B cell (primary cell): Measurements from ENCODE around the gene KAZN. TPM values are rescaled to one million over a fixed set of nuclear protein-coding genes. Genes with fewer than 3 reads are reported as not detected.

Experiments used
- ATAC-seq: fragments of 200-7000 bp; cut with Tn5 transposase; one replicate; pipeline ENCODE4 v1.10.0; 2021; ENCODE audit warnings: low read depth, mild to moderate bottlenecking, moderate number of reproducible peaks, moderate library complexity
- CTCF ChIA-PET: fragments of 350-600 bp; sonication (Branson Sonifier 250); formaldehyde crosslinking; loops from one replicate; lab custom pipeline; 2021; ENCODE audit warnings: antibody characterized with exemption, inconsistent platforms; lab: Charles Lee
- POLR2A ChIA-PET: fragments of 350-600 bp; sonication (Branson Sonifier 250); formaldehyde crosslinking; loops from one replicate; lab custom pipeline; 2021; ENCODE audit warnings: antibody characterized with exemption; lab: Charles Lee
- DNase-seq: peaks from one replicate; pipeline ENCODE4 v3.0.0; 2013
- H2AFZ ChIP-seq: 2 replicates; pipeline ENCODE4 v1.6.1; 2012; ENCODE audit warnings: mild to moderate bottlenecking, low read depth, low read length; ENCODE audit not compliant: insufficient read depth, poor library complexity, severe bottlenecking
- H3K27ac ChIP-seq, 2 donors: 1 replicate in 1 of 2; 2 replicates in 1 of 2; pipeline ENCODE4 v1.5.1; 2012 to 2013; ENCODE audit warnings: low read length in 2 of 2, mild to moderate bottlenecking in 2 of 2, moderate library complexity in 1 of 2
- H3K27me3 ChIP-seq, 4 experiments: fragments of 200-600 bp in 1 of 4; sonication (generic) in 1 of 4; replicated peaks in 1 of 4; 1 replicate in 2 of 4; 2 replicates in 2 of 4; pipeline versions ENCODE4 v1.6.1 to v1.7.0; 2013 to 2016; ENCODE audit warnings: low read length in 3 of 4, mild to moderate bottlenecking in 2 of 4, mixed read lengths in 1 of 4, moderate library complexity in 1 of 4; ENCODE audit not compliant: insufficient read depth in 4 of 4, control insufficient read depth in 3 of 4; ENCODE audit errors: control extremely low read depth in 1 of 4
- H3K36me3 ChIP-seq, 2 experiments: replicated peaks in 1 of 2; 1 replicate in 1 of 2; 2 replicates in 1 of 2; pipeline versions ENCODE4 v1.6.1 to v1.7.1; 2013; ENCODE audit warnings: low read length in 1 of 2; ENCODE audit not compliant: insufficient read depth in 2 of 2, control insufficient read depth in 1 of 2; ENCODE audit errors: control extremely low read depth in 1 of 2, extremely low read depth in 1 of 2
- H3K4me1 ChIP-seq, 2 donors: fragments of 200-600 bp in 1 of 2; sonication (generic) in 1 of 2; 1 replicate in 1 of 2; 2 replicates in 1 of 2; pipeline versions ENCODE4 v1.5.1 to v1.6.1; 2013 to 2017; ENCODE audit warnings: low read length in 2 of 2; ENCODE audit not compliant: control insufficient read depth in 2 of 2, insufficient read depth in 2 of 2
- H3K4me2 ChIP-seq: replicated peaks from 2 replicates; pipeline ENCODE3; 2012; ENCODE audit warnings: mild to moderate bottlenecking, low read depth, low read length; ENCODE audit not compliant: poor library complexity, severe bottlenecking
- H3K4me3 ChIP-seq, 5 experiments: fragments of 200-600 bp in 1 of 5; sonication (generic) in 1 of 5; 1 replicate in 3 of 5; 2 replicates in 2 of 5; pipeline versions ENCODE4 v1.5.1 to v1.7.0; 2011 to 2016; ENCODE audit warnings: low read length in 4 of 5, mild to moderate bottlenecking in 4 of 5, low read depth in 2 of 5, control low read depth in 1 of 5, moderate library complexity in 1 of 5; ENCODE audit not compliant: insufficient read depth in 1 of 5; ENCODE audit errors: control extremely low read depth in 1 of 5, extremely low read depth in 1 of 5
- H3K79me2 ChIP-seq: fragments of 200-600 bp; sonication (generic); one replicate; pipeline ENCODE4 v1.6.0; 2016; ENCODE audit warnings: low read length; ENCODE audit not compliant: control insufficient read depth, insufficient read depth
- H3K9ac ChIP-seq: fragments of 200-600 bp; sonication (generic); 2 replicates; pipeline ENCODE4 v1.6.1; 2017; ENCODE audit warnings: mild to moderate bottlenecking, low read length, moderate library complexity
- H3K9me3 ChIP-seq, 3 donors: one replicate each; pipeline versions ENCODE4 v1.6.1 to v1.7.1; 2013; ENCODE audit warnings: low read length in 2 of 3; ENCODE audit not compliant: control insufficient read depth in 2 of 3, insufficient read depth in 1 of 3; ENCODE audit errors: control extremely low read depth in 1 of 3
- H4K20me1 ChIP-seq: 2 replicates; pipeline ENCODE4 v1.6.0; 2012; ENCODE audit warnings: mild to moderate bottlenecking, low read length; ENCODE audit not compliant: insufficient read depth, control insufficient read depth, poor library complexity, severe bottlenecking
- H3K27ac Mint-ChIP-seq: one replicate; pipeline ENCODE4 v1.8.0; 2021; ENCODE audit warnings: mixed read lengths
- H3K27me3 Mint-ChIP-seq: one replicate; pipeline ENCODE4 v1.8.0; 2021; ENCODE audit warnings: mixed read lengths
- H3K4me1 Mint-ChIP-seq: one replicate; pipeline ENCODE4 v1.8.0; 2021; ENCODE audit warnings: mixed read lengths
- H3K4me3 Mint-ChIP-seq: one replicate; pipeline ENCODE4 v1.8.0; 2021; ENCODE audit warnings: mixed read lengths
- H3K9me3 Mint-ChIP-seq: one replicate; pipeline ENCODE4 v1.8.0; 2022; ENCODE audit warnings: mixed read lengths; ENCODE audit not compliant: insufficient read depth
- EZH2 ChIP-seq: IDR thresholded peaks from 2 replicates; pipeline ENCODE4 v1.6.1; 2012; ENCODE audit warnings: borderline replicate concordance, low read depth, mild to moderate bottlenecking, moderate library complexity, low read length; ENCODE audit not compliant: insufficient read depth, poor library complexity, severe bottlenecking
- WGBS: methylation state at CpG from one replicate; pipeline ENCODE4 v1.1.5; 2013; ENCODE audit warnings: missing lambda C conversion rate; ENCODE audit not compliant: insufficient coverage; 5-methylcytosine and 5-hydroxymethylcytosine counted together
- intact Hi-C: fragments of 100-400 bp; cut with micrococcal nuclease; formaldehyde crosslinking; loops from one replicate; pipeline ENCODE4 v1.10.0; 2022
- polyA plus RNA-seq: library from polyadenylated mRNA; depleted of rRNA; stranded (reverse); fragments of >200 nt; gene quantifications from 2 replicates; pipeline ENCODE4 v1.2.3, GENCODE V29; 2012
- total RNA-seq, 2 donors: library from RNA; stranded (reverse); fragments of 120-200 nt in 1 of 2; gene quantifications; 1 replicate in 1 of 2; 2 replicates in 1 of 2; pipeline versions ENCODE4 v1.2.3 to v1.2.4, GENCODE V29; 2013 to 2022
- TF ChIP-seq, protein P1 (sequence below): fragments of 200-600 bp; IDR thresholded peaks from one replicate; pipeline ENCODE4 v1.8.0; 2022; ENCODE audit warnings: antibody characterized with exemption, mild to moderate bottlenecking

The KAZN gene
- total and polyA plus RNA-seq, 2 donors (not counting 1 experiment from before 2014, with no cell fraction given) = 0.13 to 0.39 TPM

DNA sequence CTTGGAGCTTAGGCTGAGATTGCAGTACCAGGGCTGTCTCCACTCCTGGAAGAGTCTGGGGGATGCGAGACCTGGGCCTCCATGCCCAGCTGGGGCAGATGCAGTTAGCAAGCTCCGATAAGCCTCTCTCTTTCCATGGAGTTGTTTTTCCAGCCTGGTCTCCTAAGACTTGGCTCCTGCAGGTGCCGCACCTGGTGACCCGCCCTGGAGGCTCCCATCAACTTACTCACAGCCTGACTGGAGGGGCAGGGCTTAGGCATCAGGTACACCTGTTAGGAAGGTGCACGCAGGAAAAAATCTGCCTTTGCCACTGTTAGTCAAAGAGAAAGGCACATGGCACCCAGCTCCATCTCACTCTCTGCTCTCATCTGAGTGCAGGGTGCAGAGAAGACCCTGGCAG, 356.9 kb downstream of the KAZN start:
- POLR2A ChIA-PET = no interaction called here
- 97% methylated on average over 5 of the region's 5 CpGs for WGBS
- intact Hi-C loops = no loop called here

DNA sequence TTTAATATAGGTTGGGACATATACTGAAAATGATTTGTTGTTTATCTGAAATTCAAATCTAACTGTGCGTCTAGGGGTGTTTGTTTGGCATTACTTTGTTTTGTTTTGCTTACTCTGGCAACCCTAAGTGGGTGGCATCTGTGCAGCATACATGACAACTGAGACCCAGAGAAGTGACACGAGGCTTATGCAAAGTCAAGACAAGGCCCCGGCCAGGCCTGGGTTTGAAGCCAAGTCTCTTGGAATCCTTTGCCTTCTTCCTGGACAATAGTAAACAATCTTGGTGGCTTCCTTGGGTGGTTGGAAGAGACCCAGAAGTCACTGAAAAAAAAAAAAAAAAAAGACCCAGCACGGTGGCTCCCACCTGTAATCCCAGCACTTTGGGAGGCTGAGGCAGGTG, 357.5 kb downstream of the KAZN start:
- Histone ChIP-seq H3K4me1 (no peaks in the 10 kb centered on the region), H3K4me3 (no peak overlapping the region), H3K79me2 (no peaks in the 10 kb centered on the region), H3K36me3 (no peaks in the 10 kb centered on the region), H3K9me3 (peaks cover 0 to 10% (median 0%) of the 10 kb centered on the region in 3 donors), H4K20me1 (no peaks in the 10 kb centered on the region), H3K27me3 (no peaks in the 10 kb centered on the region), H3K9ac (no peak overlapping the region), H2AFZ (no peak overlapping the region), H3K4me2 (no peak overlapping the region), H3K27ac (no peak overlapping the region)
- H3K27me3 Mint-ChIP-seq = no peaks in the 10 kb centered on the region
- no peak overlapping the region for H3K4me3 Mint-ChIP-seq
- whole genome bisulfite sequencing = 96% methylated on average over 3 of the region's 4 CpGs
- DNase-seq (no peak), ATAC-seq (no peak)
- CTCF ChIA-PET = interaction anchor here (0.6 kb wide), 1 partner anchor 10 kb away, joined by 3 read pairs; no protein-coding TSS in a partner anchor
- no peaks in the 10 kb centered on the region for H3K9me3 Mint-ChIP-seq
- no peaks in the 10 kb centered on the region for H3K4me1 Mint-ChIP-seq
- TF ChIP-seq, protein P1, sequence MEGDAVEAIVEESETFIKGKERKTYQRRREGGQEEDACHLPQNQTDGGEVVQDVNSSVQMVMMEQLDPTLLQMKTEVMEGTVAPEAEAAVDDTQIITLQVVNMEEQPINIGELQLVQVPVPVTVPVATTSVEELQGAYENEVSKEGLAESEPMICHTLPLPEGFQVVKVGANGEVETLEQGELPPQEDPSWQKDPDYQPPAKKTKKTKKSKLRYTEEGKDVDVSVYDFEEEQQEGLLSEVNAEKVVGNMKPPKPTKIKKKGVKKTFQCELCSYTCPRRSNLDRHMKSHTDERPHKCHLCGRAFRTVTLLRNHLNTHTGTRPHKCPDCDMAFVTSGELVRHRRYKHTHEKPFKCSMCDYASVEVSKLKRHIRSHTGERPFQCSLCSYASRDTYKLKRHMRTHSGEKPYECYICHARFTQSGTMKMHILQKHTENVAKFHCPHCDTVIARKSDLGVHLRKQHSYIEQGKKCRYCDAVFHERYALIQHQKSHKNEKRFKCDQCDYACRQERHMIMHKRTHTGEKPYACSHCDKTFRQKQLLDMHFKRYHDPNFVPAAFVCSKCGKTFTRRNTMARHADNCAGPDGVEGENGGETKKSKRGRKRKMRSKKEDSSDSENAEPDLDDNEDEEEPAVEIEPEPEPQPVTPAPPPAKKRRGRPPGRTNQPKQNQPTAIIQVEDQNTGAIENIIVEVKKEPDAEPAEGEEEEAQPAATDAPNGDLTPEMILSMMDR = no peak
- no peak for TF ChIP-seq EZH2
- POLR2A ChIA-PET = no interaction called here
- no peak overlapping the region for H3K27ac Mint-ChIP-seq
- intact Hi-C loops = no loop called here

More for the DNA sequence above, 356.9 kb downstream of the KAZN start:
- no peaks in the 10 kb centered on the region for H3K27me3 ChIP-seq
- TF ChIP-seq, protein P1 = no peak
- TF ChIP-seq EZH2 = no peak
- no peaks in the 10 kb centered on the region for H3K4me1 ChIP-seq
- CTCF ChIA-PET = interaction anchor here (0.6 kb wide), 1 partner anchor 11 kb away, joined by 3 read pairs; no protein-coding TSS in a partner anchor
- no peaks in the 10 kb centered on the region for H3K79me2 ChIP-seq
- no peaks in the 10 kb centered on the region for H3K36me3 ChIP-seq
- peaks cover 0 to 10% (median 0%) of the 10 kb centered on the region in 3 donors for H3K9me3 ChIP-seq
- Mint-ChIP-seq H3K27ac (no peak overlapping the region), H3K4me3 (no peak overlapping the region), H3K4me1 (no peaks in the 10 kb centered on the region), H3K27me3 (no peaks in the 10 kb centered on the region), H3K9me3 (no peaks in the 10 kb centered on the region)
- ATAC-seq = no peak
- no peak overlapping the region for H3K4me2 ChIP-seq
- H3K9ac ChIP-seq = no peak overlapping the region
- no peak for DNase-seq
- H3K4me3 ChIP-seq = no peak overlapping the region
- H2AFZ ChIP-seq = no peak overlapping the region
- H3K27ac ChIP-seq = no peak overlapping the region
- H4K20me1 ChIP-seq = no peaks in the 10 kb centered on the region
